ENCODE results near the gene FAM120B.

The FAM120B gene

DNA sequence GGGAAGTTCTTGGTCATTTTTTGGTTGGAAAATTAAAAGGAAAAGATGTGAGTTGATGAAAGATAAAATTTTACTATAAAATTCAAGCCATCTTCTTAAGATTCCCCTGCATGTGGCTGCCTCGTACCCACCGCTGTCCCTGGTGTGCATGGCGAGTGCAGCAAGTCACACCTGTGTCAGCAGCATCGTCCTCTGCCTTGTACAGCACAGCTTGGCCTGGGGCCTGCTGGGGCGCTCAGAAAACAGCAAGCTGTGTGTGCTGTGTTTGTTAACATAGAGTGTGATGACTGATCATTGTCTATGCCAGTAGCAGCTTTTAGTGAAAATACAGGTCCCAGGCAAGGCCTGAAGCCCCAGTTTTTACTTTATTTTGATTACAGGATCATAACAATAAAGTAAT, 56.7 kb downstream of the FAM120B start:
- DNase-seq: no peak

DNA sequence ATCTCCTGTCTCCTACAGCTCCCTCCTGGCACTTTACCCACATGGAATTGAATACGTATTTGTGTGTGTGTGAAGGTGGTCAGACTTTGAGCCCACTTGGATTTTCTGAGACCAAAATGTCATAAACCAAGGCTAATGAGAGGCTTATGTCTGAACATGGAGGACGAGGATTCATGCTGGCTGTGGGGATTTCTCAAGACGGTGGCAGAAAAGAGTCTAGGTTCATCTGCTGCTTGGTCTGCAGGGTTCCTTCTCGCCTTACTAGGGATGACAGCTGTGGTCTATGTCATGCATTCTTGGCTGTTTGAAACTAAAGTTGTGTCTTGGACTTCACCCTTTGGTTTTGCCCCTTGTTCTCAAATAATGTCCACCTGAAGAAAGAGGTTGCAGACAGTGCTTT, 58.6 kb downstream of the FAM120B start:
- DNase-seq: no peak

DNA sequence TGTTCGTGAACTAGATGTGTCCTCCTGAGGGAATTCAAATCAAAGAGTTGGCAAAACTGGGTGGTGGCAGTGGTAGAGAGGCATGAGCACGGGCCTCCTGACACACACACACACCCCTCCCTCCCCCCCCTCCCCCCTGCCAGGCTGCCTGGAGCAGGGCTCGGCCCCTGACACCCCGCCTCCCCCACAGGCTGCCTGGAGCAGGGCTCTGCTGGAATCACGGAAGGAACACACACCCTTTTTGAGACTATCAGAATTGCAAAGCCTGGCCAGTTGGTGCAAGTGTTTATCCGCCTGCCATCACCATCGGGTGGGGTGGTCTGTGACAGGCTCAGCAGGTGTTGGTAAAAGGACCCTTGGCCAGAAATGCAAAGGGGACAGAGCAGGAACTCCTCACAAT, 59.0 kb downstream of the FAM120B start:
- no peak for DNase-seq

DNA sequence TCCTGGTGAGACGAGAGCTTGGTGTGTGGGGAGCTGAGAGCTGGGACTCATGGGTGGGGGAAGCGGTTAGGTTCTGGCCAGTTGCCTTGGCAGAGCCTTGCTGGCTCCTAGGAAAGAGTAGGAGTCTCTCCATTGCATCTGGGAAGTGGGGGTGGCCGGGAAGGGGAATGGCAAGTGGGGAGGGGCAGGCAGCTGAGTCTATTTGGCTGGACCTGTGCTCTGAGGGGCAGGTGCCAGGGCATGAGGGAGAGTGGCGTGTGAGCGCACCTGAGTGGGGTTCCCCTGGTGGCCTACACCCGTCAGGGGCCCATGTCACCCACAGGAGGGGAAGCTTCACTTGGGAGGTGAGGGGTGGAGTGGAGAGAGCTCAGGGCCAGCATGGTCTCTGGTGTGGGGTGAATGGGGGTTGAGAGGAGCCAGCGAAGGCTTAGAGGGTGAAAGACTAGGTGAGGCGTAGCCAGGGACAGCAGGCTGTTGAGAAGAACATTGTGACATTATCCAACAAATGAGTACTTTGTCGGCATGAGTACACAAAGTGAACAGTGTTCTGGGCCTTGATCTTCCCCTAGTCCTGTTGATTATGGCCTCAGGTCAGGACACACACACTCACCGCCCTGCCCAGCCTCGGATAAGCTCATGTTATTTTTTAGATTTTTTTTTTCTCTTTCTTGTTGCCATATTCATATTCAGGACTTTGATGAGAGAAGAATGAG, 59.8 kb downstream of the FAM120B start:
- no peak for DNase-seq

DNA sequence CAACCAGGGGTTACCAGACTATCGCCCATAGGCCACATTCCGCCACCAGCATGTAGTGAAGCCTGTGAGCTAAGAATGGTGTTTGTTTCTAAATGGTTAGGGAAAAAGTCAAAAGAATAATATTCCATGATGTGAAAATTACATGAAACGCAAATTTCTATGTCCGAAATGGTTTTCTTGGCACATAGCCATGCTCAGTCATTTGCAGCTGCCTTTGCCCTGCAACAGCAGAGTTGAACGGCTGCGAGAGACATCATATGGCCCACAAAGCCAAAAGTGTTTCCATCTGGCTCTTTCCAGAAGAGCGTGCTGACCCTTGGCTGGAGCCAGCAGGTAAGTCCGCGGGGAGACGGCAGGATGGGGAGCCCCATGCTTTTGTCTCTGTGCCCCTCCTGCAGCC, 60.7 kb downstream of the FAM120B start:
- no peak for DNase-seq

DNA sequence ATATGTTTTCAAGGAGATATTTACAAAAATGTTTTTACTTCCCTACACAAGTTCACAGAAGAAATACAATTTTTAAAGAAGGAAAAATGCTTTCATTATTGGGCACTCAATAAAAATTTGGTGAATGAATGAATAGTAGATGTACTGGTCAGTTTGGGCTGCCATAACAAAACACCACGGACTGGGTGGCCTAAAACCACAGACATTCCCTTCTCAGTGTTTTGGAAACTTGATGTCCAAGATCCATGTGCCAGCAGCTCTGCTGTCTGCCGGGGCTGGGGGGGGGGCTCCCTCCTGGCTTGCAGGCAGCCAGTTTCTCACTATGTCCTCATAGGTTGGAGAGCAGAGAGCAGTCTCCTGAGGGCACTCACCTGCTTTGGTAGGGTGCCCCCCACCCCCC, 62.0 kb downstream of the FAM120B start:
- no peak for DNase-seq

DNA sequence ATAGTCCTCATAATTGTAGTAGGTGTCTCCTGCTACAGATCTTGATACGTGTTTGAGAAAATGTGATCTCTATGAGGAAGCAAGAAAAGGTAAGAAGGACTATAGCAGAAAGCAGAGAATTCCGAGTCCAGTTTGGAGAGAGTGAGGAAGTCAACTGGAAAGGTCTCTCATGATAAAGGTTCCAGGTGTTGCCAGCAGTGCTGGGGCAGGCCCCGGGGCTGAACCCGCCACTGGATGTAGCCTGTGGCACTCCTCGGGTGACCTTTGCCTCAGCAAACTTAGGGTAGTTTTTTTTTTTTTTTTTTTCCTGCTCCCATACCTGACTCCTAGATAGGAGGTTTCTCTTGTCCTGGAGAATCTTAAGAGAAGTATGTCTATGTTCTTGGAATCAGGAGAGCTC, 62.8 kb downstream of the FAM120B start:
- DNase-seq: no peak

DNA sequence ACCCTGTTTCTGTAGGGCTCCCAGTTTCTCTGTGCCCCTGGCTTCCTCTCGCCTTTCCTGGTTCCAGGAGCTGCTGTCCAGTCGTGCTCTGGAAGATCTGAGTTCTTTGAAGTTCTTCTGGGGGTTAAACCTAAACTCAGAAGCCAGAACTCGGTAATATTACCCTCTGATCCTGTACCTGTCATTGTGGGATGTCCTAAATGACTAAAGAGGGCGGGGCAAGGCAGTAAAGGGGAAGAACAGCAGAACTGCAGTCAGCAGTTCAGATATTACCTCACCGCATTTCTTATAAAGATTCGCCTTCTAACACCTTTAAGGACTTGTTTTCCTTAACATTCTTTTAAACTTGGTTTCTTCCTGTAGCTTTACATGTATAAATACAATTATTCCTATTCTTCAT, 63.9 kb downstream of the FAM120B start:
- DNase-seq: no peak

DNA sequence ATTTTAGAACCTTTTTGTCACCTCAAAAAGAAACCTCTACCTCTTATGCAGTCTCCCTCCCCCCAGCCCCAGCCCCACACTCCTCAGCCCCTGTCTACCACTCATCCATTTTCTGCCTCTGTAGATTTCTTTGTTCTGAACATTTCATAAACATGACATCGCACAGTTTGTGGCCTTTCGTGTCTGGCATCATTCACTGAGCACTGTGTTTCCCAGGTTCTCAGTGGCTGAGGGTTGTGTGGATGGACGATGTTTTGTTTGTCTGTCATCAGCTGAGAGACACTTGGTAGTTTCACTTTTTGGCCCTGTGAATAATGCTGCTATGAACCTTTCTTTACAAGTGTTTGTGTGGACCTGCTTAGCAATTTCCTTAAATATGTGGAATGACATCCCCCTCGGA, 64.5 kb downstream of the FAM120B start:
- no peak for DNase-seq

DNA sequence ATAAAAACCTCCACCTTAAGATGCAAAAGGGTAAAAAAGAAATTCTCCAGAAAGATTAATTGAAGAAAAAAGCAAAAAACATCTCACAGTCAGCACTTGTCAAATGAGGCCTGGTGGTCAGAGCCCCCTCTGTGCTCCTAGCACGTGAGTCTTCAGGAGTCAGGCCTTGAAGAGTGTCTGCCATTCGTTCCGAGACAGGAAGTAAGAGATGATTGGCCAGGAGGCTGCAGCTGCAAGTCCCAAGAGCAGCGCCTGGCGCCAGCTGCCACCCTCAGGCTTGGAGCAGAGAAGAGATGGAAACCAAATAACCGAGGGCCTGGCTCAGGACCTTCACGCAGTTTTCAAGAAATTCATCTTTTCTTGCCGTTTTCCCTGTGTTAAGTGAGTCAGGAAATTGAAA, 65.0 kb downstream of the FAM120B start:
- no peak for DNase-seq

DNA sequence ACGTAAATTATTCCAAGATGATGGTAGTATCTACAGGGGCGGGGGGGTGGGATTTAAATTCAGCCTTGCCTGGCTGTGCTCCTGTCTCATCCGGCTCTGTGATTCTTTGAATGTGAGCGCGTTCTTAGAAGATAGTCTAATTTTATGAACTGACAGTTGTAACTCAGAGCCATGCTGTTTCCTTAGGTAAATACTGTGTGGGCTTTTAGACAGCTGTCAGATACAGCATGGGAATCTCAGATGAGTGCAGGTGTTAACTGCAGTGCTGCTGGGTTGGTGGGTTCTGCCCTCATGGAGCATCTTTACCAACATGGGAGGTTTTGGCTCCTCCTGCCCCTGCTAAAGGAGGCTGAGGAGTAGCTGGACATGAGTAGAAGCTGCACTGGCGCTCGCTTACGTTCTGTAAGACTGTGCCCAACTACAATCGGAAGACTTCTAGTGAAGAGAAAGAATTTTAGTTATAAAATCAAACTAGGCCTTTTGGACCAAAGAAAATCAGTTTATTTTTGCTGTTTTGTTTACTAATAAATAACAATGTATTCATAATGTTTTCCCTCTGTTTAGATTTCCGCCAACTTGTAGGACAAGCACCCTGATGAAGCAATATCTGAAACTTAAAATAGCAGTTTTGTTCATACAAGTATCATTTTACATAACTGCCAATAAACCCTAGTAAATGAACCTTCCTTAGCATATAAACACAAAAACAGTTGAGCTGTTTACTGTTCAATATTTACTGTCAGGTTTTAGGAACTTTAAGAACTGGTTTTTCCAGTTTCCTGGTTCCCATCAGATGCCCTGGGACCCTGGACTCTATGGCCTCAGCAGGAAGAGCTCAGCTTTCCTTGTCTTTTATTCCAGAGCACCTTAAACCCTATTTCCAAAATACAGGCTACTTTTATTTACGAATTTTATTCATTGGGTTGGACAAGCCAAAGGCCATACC, 66.1 kb downstream of the FAM120B start:
- DNase-seq: no peak

DNA sequence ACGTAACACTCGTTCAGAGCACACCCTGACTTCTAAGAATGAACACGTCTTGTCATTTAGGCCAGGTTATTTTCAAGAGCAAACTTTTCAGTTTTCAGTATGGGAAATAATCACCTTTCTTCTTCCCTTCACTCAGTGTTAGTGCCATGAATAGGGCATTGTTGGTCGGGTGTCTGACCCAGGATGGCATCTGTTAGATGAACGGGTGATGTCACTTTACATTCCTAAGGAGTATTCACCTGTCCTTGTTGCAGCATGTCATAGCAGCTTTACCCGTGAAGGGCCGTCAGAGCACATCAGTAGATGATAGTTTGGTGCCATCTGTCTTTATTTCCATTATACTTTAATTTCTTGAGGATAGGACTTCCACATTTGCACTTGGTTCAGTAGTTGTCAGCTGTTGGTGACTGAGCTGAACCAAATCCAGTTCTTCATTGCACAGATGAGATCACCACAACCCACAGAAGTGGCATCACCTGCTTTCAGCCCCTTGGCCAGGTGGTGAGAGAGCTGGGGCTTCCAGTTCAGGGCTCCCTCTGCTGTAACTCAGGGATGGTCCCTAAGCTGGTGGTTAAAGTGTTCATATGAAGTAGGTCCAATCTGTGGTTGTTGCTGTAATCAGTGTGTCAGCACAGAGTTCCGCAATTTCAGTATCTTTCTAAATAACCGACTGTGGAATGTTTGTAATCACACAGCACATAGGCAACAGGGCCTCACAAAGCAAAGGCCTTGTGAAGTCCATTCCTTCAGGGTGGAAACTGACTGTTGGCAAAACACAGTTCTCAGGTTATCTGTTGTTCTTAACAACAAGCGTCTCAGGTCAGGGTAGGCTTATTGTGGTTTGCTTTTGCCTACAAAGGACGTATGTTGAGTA, 68.2 kb downstream of the FAM120B start:
- DNase-seq: no peak

DNA sequence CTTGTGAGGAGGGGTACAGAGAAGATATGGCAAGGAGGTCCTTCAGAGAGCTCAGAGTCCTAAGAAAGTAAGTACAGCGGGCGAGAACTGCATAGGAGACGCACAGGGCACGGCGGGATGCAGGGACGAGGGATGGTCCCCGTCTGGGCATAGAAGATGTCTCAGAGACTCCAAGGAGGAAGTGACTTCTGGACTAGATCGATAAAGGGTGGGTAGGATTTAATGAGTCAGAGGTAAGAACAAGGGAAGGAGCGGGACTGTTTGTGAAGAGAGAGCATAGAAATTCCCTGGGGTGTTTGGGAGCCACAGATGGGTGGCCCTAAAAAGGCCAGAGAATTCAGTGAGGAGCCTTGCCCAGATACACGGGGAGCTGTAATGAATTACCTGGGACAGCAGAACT, 69.1 kb downstream of the FAM120B start:
- no peak for DNase-seq

DNA sequence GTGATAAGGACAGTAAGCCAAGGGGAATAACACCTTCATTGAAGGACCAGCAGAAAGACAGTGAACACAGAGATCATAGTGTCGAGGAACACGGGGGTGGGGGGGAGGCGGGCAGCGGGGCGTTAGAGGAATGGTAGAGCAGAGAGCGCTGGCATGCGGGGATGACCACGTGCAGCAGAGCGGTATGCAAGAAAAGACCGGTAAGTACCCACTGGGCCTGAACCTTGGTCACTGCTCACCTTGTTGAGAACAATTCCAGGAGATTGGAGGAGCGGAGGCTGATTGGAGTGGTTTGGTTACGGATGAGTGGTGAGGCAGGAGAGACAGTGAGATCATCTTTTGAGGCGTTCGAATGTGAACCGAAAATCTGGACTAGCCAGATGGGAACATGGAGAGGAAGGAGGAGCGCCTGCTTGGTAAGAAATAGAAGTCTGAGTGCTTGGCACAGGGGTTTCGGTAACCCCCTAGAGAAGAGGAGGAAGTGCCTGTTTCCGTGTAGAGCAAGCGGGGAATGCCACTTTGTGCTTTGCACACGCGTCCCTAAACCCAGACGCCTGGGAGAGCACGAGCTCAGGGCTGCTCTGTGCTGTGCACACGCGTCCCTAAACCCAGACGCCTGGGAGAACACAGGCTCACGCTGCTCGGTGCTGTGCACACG, 70.0 kb downstream of the FAM120B start:
- no peak for DNase-seq

DNA sequence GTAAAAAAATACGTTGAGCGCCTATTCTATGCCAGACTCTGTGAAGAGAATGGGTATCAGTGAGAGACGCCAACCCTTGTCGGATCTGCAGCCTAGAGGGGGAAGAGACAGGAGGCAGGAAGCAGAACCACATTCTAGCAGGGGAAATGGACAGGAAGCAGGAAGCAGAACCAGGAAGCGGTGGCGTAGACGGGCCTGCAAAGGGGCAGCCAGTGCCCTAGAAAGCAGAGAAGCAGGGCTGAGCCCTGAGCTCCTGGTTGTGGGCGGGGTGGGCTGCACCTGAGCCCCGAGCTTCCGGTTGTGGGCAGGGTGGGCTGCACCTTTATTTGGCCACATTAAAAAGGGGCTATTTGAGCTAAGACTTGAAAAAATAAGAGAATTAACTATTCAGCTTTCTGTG, 71.9 kb downstream of the FAM120B start:
- DNase-seq: no peak

DNA sequence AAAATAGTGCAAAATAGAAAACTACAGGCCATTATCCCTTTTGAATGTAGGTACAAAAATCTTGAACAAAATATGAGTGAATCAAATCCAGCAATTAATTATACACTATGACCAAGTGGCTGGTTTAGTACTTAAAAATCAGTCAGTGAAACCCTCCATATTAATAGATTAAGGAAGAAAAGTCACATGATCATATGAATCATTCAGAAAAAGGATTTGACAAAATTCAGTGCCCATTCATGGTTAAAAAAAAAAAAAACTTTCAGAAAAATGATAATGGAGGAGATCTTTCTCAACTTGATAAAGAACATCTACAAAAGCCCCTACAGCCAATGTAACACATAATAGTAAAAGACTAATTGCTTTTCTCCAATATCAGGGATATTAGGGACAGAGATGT, 75.0 kb downstream of the FAM120B start:
- DNase-seq: no peak

DNA sequence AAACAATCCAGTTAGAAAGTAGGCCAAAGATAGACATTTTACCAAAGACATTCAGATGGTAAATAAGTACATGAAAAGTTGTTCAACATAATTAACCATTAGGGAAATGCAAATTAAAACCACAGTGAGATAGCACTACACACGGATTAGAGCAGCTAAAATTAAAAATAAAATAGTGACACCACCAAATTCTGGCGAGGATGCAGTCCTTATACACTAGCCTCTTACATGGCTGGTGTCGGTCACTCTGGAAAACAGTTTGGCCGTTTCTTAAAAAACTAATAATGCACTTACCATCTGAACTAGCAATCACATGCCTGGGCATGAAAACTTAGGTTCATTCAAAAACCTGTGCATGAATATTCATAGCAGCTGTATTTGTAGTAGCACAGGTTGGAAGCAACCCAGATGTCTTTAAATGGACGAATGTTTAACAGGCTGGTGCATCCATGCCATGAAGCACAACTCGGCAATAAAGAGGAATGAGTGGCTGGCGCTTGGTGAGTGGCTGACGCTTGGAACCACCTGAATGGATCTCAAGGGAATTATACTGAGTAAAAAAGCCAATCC, 77.0 kb downstream of the FAM120B start:
- no peak for DNase-seq

DNA sequence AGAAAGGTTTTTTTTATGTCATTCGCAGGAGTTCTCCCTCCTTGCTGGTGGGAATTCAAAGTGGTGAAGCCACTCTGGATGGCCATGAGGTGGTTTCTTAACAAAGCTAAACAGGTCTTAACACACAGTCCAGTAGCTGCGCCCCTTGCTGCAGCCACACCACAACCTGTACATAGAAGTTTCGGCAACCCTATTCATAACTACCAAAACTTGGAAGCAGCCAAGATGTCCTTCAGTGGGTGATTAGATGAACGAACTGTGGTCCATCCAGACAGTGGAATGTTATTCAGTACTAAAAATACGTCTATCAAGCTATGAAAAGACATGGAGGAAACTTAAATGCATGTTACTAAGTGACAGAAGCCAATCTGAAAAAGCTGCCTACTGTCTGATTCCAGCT, 78.9 kb downstream of the FAM120B start:
- no peak for DNase-seq

DNA sequence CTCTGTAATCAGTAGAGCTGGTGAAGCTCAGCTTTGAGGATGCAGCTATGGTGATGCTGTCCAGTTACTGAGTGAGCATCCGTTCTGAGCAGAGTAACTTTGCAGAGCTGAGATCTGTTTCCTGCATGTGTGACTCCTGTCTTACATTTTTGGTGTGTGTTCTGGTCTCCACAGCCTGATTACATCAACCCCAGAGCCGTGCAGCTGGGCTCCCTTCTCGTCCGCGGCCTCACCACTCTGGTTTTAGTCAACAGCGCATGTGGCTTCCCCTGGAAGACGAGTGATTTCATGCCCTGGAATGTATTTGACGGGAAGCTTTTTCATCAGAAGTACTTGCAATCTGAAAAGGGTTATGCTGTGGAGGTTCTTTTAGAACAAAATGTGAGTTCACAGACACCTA, 81.6 kb downstream of the FAM120B start:
- no peak for DNase-seq

DNA sequence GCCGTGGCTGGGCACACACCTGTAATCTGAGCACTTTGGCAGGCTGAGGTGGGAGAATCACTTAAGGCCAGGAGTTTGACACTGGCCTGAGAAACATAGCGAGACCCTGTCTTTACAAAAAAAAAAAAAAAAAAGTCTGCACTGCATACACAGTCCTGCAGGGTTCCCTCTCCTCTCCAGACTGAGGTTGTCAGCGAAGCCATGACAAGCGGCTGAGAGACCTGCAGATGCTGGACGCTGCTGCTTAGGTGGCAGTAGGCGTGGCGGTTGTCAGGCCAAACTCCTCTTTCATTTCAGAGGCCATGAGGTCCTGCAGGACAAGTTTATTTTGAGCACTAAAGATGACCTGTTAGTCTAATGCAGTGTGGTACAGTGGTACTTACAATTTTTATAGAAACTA, 86.5 kb downstream of the FAM120B start:
- DNase-seq: no peak

DNA sequence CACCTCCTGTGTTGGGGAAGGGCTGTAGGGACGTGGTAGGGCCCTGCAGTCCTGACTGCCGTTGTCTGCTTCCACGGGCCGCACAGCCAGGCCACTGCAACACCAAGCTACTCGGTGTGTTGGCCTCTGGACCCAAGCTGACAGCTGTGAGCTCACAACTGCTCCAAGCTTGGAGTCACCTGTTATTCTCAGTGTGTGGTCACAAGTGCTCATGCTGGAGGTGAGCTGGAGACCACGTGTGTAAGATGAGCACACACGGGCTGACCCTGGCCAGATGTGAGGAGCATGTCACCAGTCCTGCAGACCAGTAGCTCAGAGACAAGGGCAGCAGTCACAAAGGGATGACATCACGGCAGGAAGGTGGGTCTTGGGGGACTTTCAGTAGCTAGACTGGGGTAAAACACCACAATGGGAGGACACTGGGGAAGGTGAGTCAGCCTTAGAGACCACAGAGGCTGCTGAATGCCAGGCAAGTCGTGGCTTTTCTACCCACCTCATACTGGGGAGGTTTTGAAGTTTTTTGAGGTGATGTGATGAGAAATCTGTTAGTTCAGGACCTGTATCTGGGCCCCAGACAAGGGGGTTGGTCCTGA, 87.3 kb downstream of the FAM120B start:
- no peak for DNase-seq

DNA sequence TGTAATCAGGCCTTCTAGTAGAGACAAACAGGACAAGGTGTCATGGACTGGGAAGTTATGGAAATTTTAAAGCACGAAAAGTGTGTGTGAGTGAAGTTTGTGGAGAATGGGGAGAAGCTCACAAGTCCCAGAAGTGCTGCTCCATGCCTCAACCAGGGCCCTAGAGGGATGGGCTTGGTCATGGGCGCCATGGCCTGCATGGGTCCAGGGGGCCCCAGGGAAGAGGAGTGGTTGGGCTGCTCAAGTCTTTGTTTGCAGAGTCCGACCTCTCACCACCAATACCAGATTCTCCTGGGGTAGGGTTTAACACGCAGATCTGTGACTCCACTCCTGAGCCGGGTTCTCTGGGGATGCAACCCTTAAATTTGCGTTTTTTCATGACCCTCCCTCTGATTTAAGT, 88.4 kb downstream of the FAM120B start:
- DNase-seq: no peak

Data from effector CD4-positive, alpha-beta T cell (primary cell).